SK-N-MC (cell line): ENCODE results near the gene ARHGAP26.

Source experiments
- DNase-seq: peaks from one replicate; pipeline ENCODE4 v3.0.0-alpha.2; 2011; ENCODE audit warnings: low read depth, low spot score
- H3K27ac ChIP-seq: fragments of 200-600 bp; sonication (generic); 2 replicates; pipeline ENCODE4 v1.5.1; 2016; ENCODE audit warnings: mixed run types
- H3K36me3 ChIP-seq: fragments of 200-600 bp; sonication (generic); 2 replicates; pipeline ENCODE4 v1.6.1; 2017; ENCODE audit warnings: antibody characterized with exemption, low read length, mixed read lengths; ENCODE audit not compliant: insufficient read depth
- H3K4me3 ChIP-seq: fragments of 200-600 bp; sonication (generic); 2 replicates; pipeline ENCODE4 v1.5.1; 2016
- H3K9ac ChIP-seq: fragments of 200-600 bp; sonication (generic); 2 replicates; pipeline ENCODE4 v1.8.0; 2017; ENCODE audit warnings: mixed run types, mixed read lengths; ENCODE audit not compliant: insufficient read length
- H3K9me3 ChIP-seq: fragments of 200-600 bp; sonication (generic); 2 replicates; pipeline ENCODE4 v1.6.1; 2017; ENCODE audit warnings: low read depth, mild to moderate bottlenecking, antibody characterized with exemption, low read length, moderate library complexity, mixed read lengths
- EZH2 ChIP-seq: fragments of 200-600 bp; sonication (generic); IDR thresholded peaks from one replicate; pipeline ENCODE4 v1.6.1; 2017; ENCODE audit warnings: antibody characterized with exemption
- FOXP2 ChIP-seq: optimal IDR thresholded peaks from 2 replicates; pipeline ENCODE3; 2011; ENCODE audit warnings: mild to moderate bottlenecking, moderate library complexity; ENCODE audit not compliant: insufficient read depth; ENCODE audit errors: extremely low read length, control extremely low read depth
- POLR2AphosphoS5 ChIP-seq: IDR thresholded peaks from 2 replicates; pipeline ENCODE4 v1.6.1; 2012; ENCODE audit warnings: mild to moderate bottlenecking, low read depth, low read length, borderline replicate concordance

The ARHGAP26 gene

DNA sequence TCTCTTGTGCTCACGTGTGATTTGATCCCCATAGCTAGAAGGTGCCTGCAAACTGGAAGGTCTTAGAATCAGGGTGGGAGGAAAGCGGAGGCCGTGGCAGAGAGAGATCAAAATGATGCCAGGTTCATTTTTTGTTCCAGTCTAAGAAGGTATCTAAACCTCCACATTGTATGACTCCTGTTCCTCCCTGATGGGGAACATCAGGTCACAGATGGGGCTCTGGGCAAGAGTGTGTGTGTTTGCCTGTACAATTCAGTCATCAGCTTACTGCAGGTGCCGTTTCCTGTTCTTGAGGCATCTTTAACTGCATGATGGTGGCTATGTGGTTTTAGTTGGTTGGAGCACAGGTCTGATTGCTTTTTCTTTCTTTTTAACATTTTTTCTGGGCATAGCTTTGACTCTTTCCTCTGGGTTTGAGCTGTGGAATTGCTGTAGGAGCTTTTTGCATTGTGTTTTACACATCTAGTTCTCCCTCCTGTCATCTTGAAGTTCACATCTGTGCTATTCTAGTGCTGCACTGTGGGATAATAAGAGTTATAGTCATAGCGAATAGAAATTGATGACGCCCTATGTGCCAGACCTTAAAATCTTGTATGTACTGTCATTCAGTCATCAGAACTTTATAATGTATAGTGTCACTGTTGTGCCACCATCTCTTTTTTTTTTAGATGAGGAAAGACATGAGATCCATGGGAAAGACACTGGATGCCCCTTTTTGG lies 30.8 kb downstream of the ARHGAP26 start:
- no peak for TF ChIP-seq EZH2
- Histone ChIP-seq H3K27ac (no peak overlapping the region), H3K9me3 (no peaks in the 10 kb centered on the region), H3K9ac (no peak overlapping the region), H3K4me3 (no peak overlapping the region), H3K36me3 (no peaks in the 10 kb centered on the region)
- no peak for DNase-seq

DNA sequence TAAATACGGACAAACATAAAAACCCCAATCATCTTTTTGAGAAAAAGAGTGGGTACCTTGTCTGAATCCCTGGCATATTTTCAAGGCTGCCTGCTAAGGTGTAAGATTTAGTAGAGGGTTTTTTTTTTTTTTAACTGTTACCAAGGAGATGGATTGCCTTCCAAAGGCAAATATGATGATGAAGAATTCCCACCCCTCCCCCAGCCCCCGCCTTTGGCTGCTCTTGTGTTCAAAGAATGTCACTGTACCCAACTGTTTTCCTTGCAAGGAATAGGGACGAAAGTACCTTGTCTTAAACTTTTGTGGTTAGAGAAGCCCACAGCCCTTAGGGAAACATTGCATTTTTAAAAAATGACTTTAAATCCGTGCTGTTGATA lies 31.3 kb downstream of the ARHGAP26 start:
- TF ChIP-seq FOXP2 (no peak), EZH2 (no peak), POLR2AphosphoS5 (no peak)
- DNase-seq = no peak
- H3K9ac ChIP-seq = no peak overlapping the region
- H3K27ac ChIP-seq = no peak overlapping the region
- H3K4me3 ChIP-seq = no peak overlapping the region
- no peaks in the 10 kb centered on the region for H3K9me3 ChIP-seq
- no peaks in the 10 kb centered on the region for H3K36me3 ChIP-seq

DNA sequence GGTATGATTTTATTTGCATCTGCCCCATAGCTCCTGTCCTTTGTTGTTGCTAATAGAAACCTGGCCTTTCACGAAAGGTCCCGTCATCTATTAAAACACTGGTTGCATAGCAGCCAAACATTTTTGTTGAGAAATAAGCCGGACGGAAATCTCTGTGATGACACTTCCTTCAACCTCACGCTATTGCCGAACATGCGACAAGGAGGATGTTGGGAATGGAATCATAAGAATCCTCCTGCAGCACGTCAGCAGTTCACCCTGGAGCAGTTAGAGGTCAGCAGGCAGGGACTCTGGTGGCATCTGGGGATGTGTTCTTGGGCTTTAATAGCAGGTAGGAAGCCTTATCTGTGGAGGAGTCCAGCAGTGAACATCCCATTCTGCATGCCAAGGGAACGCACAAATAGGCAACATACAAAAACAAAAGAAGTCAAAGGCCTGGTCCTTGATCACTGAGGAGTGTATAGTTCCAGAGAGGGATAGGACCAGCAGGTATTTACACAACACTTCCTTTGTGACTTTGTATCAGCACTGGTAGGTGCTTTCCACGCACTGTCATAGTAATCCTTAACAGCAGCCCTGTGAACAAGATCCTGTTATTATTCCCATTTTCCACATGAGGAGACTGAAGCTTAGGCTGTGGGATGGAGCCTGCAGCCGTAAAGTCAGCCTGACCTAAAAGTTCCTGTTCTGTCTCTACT lies 33.4 kb downstream of the ARHGAP26 start:
- H3K9ac ChIP-seq = no peak overlapping the region
- DNase-seq = no peak
- no peak overlapping the region for H3K4me3 ChIP-seq
- H3K9me3 ChIP-seq = no peaks in the 10 kb centered on the region
- no peak overlapping the region for H3K27ac ChIP-seq
- H3K36me3 ChIP-seq = no peaks in the 10 kb centered on the region
- TF ChIP-seq POLR2AphosphoS5 (no peak), EZH2 (no peak), FOXP2 (no peak)

DNA sequence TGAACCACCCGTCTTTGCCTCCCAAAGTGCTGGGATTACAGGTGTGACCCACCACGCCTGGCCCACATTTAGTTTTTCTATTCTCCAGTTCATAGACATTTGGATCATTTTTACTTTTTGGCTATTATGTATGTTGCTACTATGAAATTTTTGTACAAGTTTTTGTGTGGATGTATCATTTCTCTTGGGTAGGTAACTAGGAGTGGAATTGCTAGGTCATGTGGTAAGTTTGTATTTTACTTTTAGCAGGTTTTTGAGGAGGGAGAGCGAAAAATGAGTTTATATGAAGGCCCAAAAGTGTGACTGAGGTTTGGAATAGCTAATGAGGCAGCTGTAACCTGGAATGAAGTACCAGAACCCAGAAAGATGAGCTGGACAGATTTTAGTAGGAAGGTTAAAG lies 35.2 kb downstream of the ARHGAP26 start:
- Histone ChIP-seq H3K9me3 (no peaks in the 10 kb centered on the region), H3K9ac (no peak overlapping the region), H3K27ac (no peak overlapping the region), H3K4me3 (no peak overlapping the region), H3K36me3 (no peaks in the 10 kb centered on the region)
- no peak for DNase-seq
- TF ChIP-seq FOXP2 (no peak), POLR2AphosphoS5 (no peak), EZH2 (no peak)

DNA sequence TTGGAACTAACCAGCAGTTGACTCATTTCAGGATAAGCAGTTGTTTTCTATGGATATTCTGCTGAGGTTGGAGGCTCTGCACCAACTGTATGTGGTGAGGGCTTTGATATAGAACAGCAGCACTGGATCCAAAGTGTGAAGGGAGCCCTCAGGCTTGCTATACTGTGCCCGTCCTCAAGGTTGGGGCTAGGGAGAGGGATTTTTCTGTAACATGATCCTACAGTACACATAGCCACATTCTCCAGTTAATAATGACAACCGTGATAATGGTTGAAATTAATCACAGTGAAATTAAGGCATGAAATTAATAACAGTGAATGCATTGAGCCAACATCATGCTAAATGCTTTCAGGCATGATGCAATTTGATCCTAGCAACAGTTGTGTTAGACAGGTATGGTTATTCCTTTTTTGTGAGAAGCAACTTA lies 36.7 kb downstream of the ARHGAP26 start:
- H3K9ac ChIP-seq = no peak overlapping the region
- H3K4me3 ChIP-seq = no peak overlapping the region
- DNase-seq = no peak
- TF ChIP-seq POLR2AphosphoS5 (no peak), FOXP2 (no peak), EZH2 (no peak)
- no peaks in the 10 kb centered on the region for H3K36me3 ChIP-seq
- peak overlapping the region; percentile 33; the same call in 1 of the 2 replicates for H3K27ac ChIP-seq
- no peaks in the 10 kb centered on the region for H3K9me3 ChIP-seq

DNA sequence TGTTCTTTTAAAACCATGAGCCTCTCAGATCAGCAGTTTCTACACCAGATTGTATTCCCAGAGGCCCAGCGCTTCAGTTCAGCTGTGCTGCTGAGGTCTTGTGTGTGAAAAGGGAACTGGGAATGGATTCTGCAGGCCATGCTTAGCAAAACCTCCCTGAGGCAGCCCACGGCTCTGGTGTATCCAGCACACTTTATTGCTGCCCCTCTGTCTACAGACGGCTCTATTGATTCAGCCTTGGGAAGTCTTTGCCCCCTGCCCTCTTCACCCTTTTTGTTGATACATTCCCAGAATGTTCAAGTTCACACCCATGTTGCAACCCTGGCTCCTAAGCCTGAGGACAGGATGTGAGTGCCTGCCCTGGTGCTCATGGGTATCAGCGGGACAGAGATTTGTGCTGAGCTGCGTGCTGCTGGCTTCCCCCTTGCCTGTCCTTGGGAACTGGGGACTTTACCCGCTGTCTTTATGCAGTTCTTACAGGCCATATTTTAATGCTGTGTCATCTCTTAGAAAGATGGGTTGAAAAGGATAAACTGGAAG lies 37.3 kb downstream of the ARHGAP26 start:
- Histone ChIP-seq H3K9me3 (no peaks in the 10 kb centered on the region), H3K4me3 (no peak overlapping the region), H3K9ac (peak overlapping the region; percentile 5), H3K36me3 (no peaks in the 10 kb centered on the region), H3K27ac (peak overlapping the region; percentile 33; the same call in 1 of the 2 replicates)
- no peak for DNase-seq
- TF ChIP-seq EZH2 (no peak), FOXP2 (no peak), POLR2AphosphoS5 (no peak)

DNA sequence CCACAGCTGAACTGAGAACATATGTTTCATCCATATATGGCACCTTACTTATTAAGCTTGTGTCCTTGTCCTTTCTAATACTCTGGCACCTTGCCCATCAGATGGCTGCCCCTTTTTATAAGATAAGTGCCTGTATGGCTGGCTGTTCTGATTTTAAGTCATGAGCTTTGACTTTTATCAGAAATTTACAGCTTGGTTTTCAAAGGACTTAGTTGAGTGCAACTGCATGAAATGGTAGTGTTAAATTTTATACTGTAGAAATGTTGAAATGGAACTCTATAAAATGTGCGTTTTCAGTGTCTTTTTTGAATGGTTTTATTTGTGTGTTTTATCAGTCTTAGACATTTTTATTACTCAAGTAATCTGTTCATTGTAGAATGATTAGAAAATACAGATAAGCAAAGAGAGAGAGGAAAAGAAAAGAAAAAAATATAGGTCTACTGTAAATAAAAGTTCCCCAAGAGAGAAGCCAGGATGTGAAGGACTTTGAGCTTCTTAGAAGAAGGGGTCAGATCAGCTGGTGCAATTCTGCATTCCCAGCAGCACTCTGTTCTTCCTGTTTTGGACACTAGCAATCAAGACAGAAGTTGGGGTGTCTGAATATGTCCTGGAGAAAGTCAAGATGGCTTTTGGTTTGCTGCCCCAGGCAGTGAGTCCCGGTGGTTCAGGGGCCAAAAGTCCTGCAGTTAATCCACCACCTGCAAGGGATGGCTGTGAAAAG lies 38.9 kb downstream of the ARHGAP26 start:
- no peak overlapping the region for H3K4me3 ChIP-seq
- no peak overlapping the region for H3K9ac ChIP-seq
- no peaks in the 10 kb centered on the region for H3K36me3 ChIP-seq
- H3K27ac ChIP-seq = peak overlapping the region; percentile 44; the same call in 1 of the 2 replicates
- DNase-seq = no peak
- no peaks in the 10 kb centered on the region for H3K9me3 ChIP-seq
- no peak for TF ChIP-seq POLR2AphosphoS5
- no peak for TF ChIP-seq FOXP2
- no peak for TF ChIP-seq EZH2

DNA sequence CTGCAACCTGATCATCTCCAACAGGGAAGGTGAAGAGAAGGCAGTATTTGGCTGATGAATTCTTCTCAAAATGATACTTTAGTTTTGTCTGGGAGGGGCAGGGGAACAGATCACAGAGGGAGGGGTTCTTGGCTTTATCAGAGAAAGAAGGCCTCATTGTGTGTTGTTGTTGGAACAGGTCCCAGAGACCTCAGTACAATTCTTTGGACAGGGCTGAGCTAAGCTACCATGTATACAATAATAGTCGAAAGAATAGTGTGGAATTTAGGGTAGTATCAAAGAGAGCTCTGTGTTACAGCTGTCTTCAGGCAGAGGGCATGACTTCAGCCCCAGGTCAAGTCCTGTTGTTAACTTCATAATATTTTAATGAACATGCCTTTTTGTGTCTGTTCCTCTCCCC lies 39.9 kb downstream of the ARHGAP26 start:
- H3K27ac ChIP-seq = no peak overlapping the region
- H3K9me3 ChIP-seq = no peaks in the 10 kb centered on the region
- H3K9ac ChIP-seq = no peak overlapping the region
- no peaks in the 10 kb centered on the region for H3K36me3 ChIP-seq
- no peak overlapping the region for H3K4me3 ChIP-seq
- TF ChIP-seq FOXP2 (no peak), EZH2 (no peak), POLR2AphosphoS5 (no peak)
- no peak for DNase-seq
